LNCAP (cell line): ENCODE data around the gene MDM2.

Experiments used
- CTCF ChIP-seq: fragments of 450-650 bp; IDR thresholded peaks from 2 replicates; pipeline ENCODE4 v1.5.1; 2017; ENCODE audit warnings: mild to moderate bottlenecking

The MDM2 gene

GRCh38 chr12:68833508-68833907 lies 25.5 kb downstream of the MDM2 start:
- TF ChIP-seq CTCF, result no peak

- TF ChIP-seq CTCF, result no peak
Measured at GRCh38 chr12:68835333-68835908, 27.4 kb downstream of the MDM2 start.

DNA sequence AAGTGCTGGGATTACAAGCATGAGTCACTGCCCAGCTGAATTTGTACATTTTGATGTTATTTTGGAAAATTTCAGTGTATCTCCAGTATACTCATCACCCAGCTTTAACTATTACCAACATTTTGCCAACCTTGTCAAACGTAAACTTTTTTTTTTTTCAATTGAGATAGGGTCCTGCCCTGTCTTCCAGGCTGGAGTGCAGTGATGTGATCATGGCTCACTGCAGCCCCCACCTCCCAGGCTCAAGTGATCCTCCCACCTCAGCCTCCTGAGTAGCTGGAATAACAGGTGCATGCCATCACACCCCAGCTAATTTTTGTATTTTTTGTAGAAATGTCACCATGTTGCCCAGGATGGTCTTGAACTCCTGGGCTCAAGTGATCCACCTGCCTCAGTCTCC lies 29.2 kb downstream of the MDM2 start:
- no peak for TF ChIP-seq CTCF

- TF ChIP-seq CTCF, result no peak
Measured at GRCh38 chr12:68838046-68838886, 30.3 kb downstream of the MDM2 start.

DNA sequence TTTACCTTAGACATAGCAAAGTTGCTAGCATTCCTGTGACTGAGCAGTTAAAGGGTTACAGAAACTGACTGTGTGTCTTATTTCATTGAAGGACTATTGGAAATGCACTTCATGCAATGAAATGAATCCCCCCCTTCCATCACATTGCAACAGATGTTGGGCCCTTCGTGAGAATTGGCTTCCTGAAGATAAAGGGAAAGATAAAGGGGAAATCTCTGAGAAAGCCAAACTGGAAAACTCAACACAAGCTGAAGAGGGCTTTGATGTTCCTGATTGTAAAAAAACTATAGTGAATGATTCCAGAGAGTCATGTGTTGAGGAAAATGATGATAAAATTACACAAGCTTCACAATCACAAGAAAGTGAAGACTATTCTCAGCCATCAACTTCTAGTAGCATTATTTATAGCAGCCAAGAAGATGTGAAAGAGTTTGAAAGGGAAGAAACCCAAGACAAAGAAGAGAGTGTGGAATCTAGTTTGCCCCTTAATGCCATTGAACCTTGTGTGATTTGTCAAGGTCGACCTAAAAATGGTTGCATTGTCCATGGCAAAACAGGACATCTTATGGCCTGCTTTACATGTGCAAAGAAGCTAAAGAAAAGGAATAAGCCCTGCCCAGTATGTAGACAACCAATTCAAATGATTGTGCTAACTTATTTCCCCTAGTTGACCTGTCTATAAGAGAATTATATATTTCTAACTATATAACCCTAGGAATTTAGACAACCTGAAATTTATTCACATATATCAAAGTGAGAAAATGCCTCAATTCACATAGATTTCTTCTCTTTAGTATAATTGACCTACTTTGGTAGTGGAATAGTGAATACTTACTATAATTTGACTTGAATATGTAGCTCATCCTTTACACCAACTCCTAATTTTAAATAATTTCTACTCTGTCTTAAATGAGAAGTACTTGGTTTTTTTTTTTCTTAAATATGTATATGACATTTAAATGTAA lies 31.5 kb downstream of the MDM2 start:
- TF ChIP-seq CTCF, result no peak

DNA sequence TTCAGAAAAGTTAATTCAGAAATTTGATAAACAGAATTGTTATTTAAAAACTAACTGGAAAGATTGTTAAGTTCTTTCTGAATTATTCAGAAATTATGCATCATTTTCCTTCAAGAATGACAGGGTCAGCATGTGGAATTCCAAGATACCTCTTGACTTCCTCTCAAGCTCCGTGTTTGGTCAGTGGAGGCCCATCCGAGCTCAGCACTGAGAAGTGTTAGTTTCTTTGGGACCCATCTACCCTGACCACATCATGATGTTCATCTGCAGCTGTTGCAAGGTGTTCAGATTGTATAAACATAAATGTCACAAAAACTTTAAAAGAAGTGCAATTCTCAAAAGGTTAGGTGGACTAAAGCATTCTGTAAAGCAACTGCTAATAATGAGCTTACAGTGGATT lies 33.7 kb downstream of the MDM2 start:
- TF ChIP-seq CTCF, result no peak

DNA sequence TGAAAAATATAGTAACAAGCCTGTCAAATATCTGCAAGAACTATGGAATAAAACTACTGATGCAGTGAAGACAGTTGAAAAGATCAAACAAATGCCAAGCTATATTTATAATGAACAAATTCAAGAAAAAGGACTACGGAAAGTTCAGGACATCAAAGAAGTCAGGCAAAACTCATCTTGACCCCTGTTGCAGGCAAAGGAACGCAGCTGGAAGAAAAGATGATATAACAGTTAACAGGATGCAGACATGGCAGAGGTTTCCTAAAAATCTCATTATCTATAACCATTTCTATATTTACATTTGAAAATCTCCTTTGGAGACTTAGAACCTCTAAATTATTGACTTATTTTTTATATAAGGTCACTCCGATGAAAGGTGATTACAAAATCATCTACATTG lies 34.1 kb downstream of the MDM2 start:
- no peak for TF ChIP-seq CTCF
